Smooth muscle cell (in vitro differentiated cells): Measurements from ENCODE around the gene ARHGAP36. TPM values are rescaled to one million over a fixed set of nuclear protein-coding genes. Genes with fewer than 3 reads are reported as not detected.

Experiments used
- DNase-seq: peaks from one replicate; lab custom pipeline; 2025; ENCODE audit not compliant: unreplicated experiment; lab: John Stamatoyannopoulos, UW
- H2AFZ ChIP-seq: fragments of 200-600 bp; sonication (generic); 2 replicates; pipeline ENCODE4 v1.6.0; 2016; ENCODE audit warnings: antibody characterized with exemption, low read depth, mild to moderate bottlenecking
- H3F3A ChIP-seq: fragments of 200-600 bp; sonication (generic); 2 replicates; pipeline ENCODE4 v1.6.0; 2017; ENCODE audit warnings: antibody characterized with exemption, low read depth
- H3K27ac ChIP-seq: fragments of 200-600 bp; sonication (generic); 2 replicates; pipeline ENCODE4 v1.5.1; 2016; ENCODE audit warnings: low read depth, mild to moderate bottlenecking
- H3K27me3 ChIP-seq: fragments of 200-600 bp; sonication (generic); 2 replicates; pipeline ENCODE4 v1.6.1; 2016; ENCODE audit warnings: low read depth, mild to moderate bottlenecking
- H3K36me3 ChIP-seq: fragments of 200-600 bp; sonication (generic); 2 replicates; pipeline ENCODE4 v1.5.1; 2016; ENCODE audit warnings: low read depth
- H3K4me1 ChIP-seq: fragments of 200-600 bp; sonication (generic); 2 replicates; pipeline ENCODE4 v1.5.1; 2016; ENCODE audit warnings: low read depth
- H3K4me2 ChIP-seq: fragments of 200-600 bp; sonication (generic); 2 replicates; pipeline ENCODE4 v1.6.0; 2016; ENCODE audit warnings: mild to moderate bottlenecking
- H3K4me3 ChIP-seq: fragments of 200-600 bp; sonication (generic); 2 replicates; pipeline ENCODE4 v1.5.1; 2016; ENCODE audit warnings: mild to moderate bottlenecking
- H3K79me2 ChIP-seq: fragments of 200-600 bp; sonication (generic); 2 replicates; pipeline ENCODE4 v1.6.0; 2016; ENCODE audit warnings: low read depth, mild to moderate bottlenecking
- H3K9ac ChIP-seq: fragments of 200-600 bp; sonication (generic); 2 replicates; pipeline ENCODE4 v1.6.0; 2016; ENCODE audit warnings: low read depth
- H3K9me3 ChIP-seq: fragments of 200-600 bp; sonication (generic); replicated peaks from 2 replicates; pipeline ENCODE4 v1.5.1; 2016; ENCODE audit warnings: low read depth
- H4K20me1 ChIP-seq: fragments of 200-600 bp; sonication (generic); 2 replicates; pipeline ENCODE4 v1.6.0; 2016; ENCODE audit warnings: low read depth
- CTCF ChIP-seq: fragments of 200-600 bp; sonication (generic); IDR thresholded peaks from 2 replicates; pipeline ENCODE4 v1.5.1; 2017; ENCODE audit warnings: borderline replicate concordance, mild to moderate bottlenecking, antibody characterized with exemption; ENCODE audit not compliant: insufficient read depth, poor library complexity, severe bottlenecking
- WGBS: methylation state at CpG from one replicate; pipeline ENCODE4 v1.1.7; 2016; ENCODE audit warnings: low lambda C conversion rate; 5-methylcytosine and 5-hydroxymethylcytosine counted together
- polyA plus RNA-seq: library from polyadenylated mRNA; unstranded; fragments of >200 nt; fragmentation: Nextera tagmentation; extraction: Ambion mirVana; gene quantifications from 2 replicates; pipeline ENCODE4 v1.2.1, GENCODE V29; 2016
- total RNA-seq: library from RNA; depleted of rRNA; stranded (reverse); fragments of >200 nt; gene quantifications from 2 replicates; pipeline ENCODE4 v1.2.3, GENCODE V29; 2014

Gene ARHGAP36
- total and polyA plus RNA-seq, 2 experiments from 2014 or later, result not detected

- H2AFZ ChIP-seq, result no peak overlapping the region
- H3K27me3 ChIP-seq, result peaks cover 67% of the 10 kb centered on the region
- no peak for TF ChIP-seq CTCF
- H3K36me3 ChIP-seq, result no peaks in the 10 kb centered on the region
- H3K9ac ChIP-seq, result no peak overlapping the region
- 34% methylated on average over 7 of the region's 7 CpGs for WGBS
- H3F3A ChIP-seq, result no peaks in the 10 kb centered on the region
- H3K79me2 ChIP-seq, result no peaks in the 10 kb centered on the region
- DNase-seq, result no peak
- H3K9me3 ChIP-seq, result no peaks in the 10 kb centered on the region
- no peaks in the 10 kb centered on the region for H4K20me1 ChIP-seq
- H3K4me1 ChIP-seq, result no peaks in the 10 kb centered on the region
- H3K27ac ChIP-seq, result no peak overlapping the region
- no peak overlapping the region for H3K4me3 ChIP-seq
- no peak overlapping the region for H3K4me2 ChIP-seq
Observed at GRCh38 chrX:131084145-131084544, 26.0 kb downstream of the ARHGAP36 start.

DNA sequence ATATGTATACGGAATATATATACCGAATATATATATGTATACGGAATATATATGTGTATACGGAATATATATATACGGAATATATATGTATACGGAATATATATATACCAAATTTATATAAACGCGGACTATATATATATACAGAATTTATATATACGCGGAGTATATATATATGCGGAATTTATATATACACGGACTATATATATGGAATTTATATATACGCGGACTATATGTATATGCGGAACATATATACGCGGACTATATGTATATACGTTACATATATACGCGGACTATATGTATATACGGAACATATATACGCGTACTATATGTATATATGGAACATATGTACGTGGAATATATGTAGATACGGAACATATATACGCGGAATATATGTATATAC, 78.6 kb downstream of the ARHGAP36 start:
- Histone ChIP-seq H3K9me3 (no peaks in the 10 kb centered on the region), H3K9ac (no peak overlapping the region), H3F3A (no peaks in the 10 kb centered on the region), H4K20me1 (no peaks in the 10 kb centered on the region), H3K79me2 (no peaks in the 10 kb centered on the region), H3K36me3 (no peaks in the 10 kb centered on the region), H3K4me3 (no peak overlapping the region), H3K27ac (no peak overlapping the region), H3K4me2 (no peak overlapping the region), H3K27me3 (no peaks in the 10 kb centered on the region), H2AFZ (no peak overlapping the region), H3K4me1 (no peaks in the 10 kb centered on the region)
- 96% methylated on average over 27 of the region's 27 CpGs for WGBS
- DNase-seq, result no peak
- TF ChIP-seq CTCF, result no peak

DNA sequence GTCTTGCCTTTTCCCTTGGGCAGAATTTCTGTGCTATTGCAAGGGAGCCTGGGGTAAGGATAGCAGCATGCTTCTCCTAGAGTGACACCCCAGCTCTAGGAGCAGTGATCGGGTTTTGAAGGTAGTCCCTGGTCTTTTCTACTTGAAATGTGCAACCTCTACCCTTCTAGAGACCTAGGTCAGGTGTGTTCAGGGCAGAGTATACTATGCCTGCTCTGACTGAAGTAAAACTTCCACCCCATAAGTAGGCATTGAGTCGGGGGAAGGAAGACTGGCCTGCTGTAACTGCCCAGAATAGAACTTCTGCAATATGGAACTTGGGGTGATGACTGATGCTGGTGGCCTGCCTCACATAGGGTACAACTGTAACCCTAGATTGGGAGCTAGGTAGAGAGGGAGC, 80.9 kb downstream of the ARHGAP36 start:
- Histone ChIP-seq H3K27ac (no peak overlapping the region), H3K4me2 (no peak overlapping the region), H3K9ac (no peak overlapping the region), H3K36me3 (no peaks in the 10 kb centered on the region), H2AFZ (no peak overlapping the region), H3K9me3 (no peaks in the 10 kb centered on the region), H3K27me3 (no peaks in the 10 kb centered on the region), H4K20me1 (no peaks in the 10 kb centered on the region), H3K79me2 (no peaks in the 10 kb centered on the region), H3F3A (no peaks in the 10 kb centered on the region), H3K4me1 (no peaks in the 10 kb centered on the region), H3K4me3 (no peak overlapping the region)
- DNase-seq, result no peak
- 83% methylated on average over 2 of the region's 2 CpGs for WGBS
- no peak for TF ChIP-seq CTCF

Other genes with a start within 250 kb of the ARHGAP36 start
- gene ENOX2, start 155.1 kb upstream of the ARHGAP36 start, total RNA-seq, result 6.9 and 11.2 TPM in 2 replicates
- gene ENOX2, start 155.1 kb upstream of the ARHGAP36 start, polyA plus RNA-seq, result 4.5 and 7.0 TPM in 2 replicates
- gene IGSF1, start 231.0 kb downstream of the ARHGAP36 start, total RNA-seq, result 0.54 and 1.1 TPM in 2 replicates
- gene IGSF1, start 231.0 kb downstream of the ARHGAP36 start, polyA plus RNA-seq, result 0.87 and 1.1 TPM in 2 replicates